Tibial nerve (tissue), 3 donors: ENCODE results near the gene CCL23.

ENCODE experiments used
- CTCF ChIP-seq, 5 experiments: fragments of 200-600 bp in 3 of 5; fragments of 450-650 bp in 2 of 5; sonication (generic) in 3 of 5; IDR thresholded peaks; one replicate each; pipeline ENCODE4 v1.5.1; 2016 to 2019; ENCODE audit warnings: antibody characterized with exemption in 5 of 5, mild to moderate bottlenecking in 3 of 5, moderate library complexity in 2 of 5
- POLR2A ChIP-seq, 2 donors: fragments of 450-650 bp; IDR thresholded peaks; one replicate each; pipeline ENCODE4 v1.6.1; 2017; ENCODE audit warnings: antibody characterized with exemption in 2 of 2, mild to moderate bottlenecking in 2 of 2, moderate library complexity in 2 of 2

GRCh38 chr17:35973333-35974260, 44.2 kb downstream of the CCL23 start:
- no peak for TF ChIP-seq CTCF (IDR thresholded peaks at IDR 0.05)
- no peak for TF ChIP-seq POLR2A (IDR thresholded peaks at IDR 0.05)
